NCI-H446 (cell line): ENCODE measurements around the gene INKA1.

Experiments used
- DNase-seq, 2 experiments: peaks; one replicate each; lab custom pipeline; 2025; lab: John Stamatoyannopoulos, UW

INKA1 gene

DNA sequence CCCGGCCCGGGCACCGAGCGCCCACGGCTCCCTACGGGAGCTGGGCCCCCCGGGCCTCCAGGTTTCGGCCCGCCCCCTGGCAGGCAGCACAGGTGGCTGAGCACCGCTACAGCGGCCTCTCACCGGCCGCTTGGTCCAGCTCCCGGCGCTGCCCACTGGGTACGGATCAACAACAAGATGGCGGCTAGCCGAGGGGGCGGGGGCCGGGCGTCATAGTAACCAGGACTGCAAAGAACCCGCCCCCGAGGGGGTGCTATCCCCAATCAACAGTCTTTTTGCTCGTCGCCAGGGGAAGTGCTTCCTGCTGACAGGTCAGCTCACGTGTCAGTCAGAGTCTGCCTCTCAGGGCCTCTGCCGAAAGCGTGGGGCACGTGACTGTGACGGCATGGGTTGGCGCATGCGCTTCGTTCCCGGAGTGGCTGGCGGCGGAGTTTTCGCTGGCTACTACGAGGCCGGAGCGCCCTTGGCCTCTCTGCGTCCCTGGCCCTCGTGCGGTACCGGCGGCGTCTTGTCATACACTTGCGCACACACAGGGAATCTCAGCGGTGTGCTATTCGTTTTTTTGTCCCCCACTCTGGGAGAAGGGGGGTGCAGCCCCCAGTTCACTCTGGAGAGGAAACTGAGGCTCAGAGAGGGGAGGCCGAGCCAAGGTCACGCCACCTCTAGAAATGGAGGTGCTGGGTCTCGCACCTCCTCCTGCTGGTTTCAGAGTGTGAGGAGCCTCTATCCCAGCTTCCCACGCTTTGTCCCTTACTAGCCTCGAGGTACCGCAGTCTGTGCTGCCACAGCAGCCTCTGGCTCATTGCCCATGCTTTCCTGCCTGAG lies 16.5 kb upstream of the INKA1 start, which contains the start of gene IP6K1:
Gene IP6K1 (minus strand): TSS at position 186 of the 825 bp plus-strand sequence. CDS start 38,502 bp downstream, outside the sequence.
- DNase-seq: peak; percentile 96 to 98

DNA sequence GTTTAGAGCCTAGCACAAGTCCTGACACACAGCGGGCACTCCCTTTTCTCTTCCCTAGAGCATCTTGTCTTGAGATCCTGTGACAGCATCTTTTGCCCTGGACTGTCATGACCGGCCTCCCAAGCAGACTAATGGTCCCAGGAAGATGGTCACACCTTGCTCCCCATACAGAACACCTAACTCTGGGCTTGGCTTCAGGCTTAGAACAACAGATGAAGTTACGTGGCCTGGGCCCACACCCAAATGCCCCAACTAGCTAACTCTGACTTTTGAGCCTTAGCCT lies 15.9 kb upstream of the INKA1 start:
- DNase-seq: no peak

DNA sequence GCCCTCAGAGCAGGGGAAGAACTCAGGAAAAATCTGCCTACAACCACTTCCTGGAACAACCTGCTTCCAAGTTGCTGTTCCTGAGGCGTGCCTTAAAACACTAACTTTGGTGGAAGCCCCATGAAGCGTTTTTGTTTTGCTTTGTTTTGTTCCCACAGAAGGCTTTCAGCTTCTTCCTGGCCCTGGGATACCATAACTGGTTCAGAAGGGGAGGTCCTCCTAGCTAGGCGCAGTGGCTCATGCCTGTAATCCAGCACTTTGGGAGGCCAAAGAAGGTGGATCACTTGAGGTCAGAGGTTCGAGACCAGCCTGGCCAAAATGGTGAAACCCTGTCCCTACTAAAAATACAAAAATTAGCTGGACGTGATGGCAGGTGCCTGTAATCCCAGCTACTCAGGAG lies 15.5 kb upstream of the INKA1 start:
- DNase-seq: no peak

DNA sequence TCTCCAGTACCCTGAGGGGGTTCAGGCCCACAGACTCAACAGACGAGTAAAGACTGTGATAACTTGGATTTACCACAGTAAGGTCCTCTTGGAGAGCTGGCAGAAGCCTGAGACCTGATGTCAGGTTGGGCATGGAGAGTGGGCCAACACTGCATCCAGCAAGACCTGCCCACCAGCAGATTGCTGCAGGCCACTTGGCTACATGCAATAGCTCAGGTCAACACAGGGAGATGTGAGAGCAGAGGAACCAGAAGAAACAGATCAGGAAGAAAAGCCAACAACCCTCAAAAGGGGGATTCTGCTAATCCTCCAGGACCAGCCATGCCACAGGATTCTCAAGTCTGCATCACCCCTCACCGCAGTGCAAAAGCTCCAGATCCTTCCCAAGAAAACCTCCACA lies 15.0 kb upstream of the INKA1 start:
- no peak for DNase-seq

DNA sequence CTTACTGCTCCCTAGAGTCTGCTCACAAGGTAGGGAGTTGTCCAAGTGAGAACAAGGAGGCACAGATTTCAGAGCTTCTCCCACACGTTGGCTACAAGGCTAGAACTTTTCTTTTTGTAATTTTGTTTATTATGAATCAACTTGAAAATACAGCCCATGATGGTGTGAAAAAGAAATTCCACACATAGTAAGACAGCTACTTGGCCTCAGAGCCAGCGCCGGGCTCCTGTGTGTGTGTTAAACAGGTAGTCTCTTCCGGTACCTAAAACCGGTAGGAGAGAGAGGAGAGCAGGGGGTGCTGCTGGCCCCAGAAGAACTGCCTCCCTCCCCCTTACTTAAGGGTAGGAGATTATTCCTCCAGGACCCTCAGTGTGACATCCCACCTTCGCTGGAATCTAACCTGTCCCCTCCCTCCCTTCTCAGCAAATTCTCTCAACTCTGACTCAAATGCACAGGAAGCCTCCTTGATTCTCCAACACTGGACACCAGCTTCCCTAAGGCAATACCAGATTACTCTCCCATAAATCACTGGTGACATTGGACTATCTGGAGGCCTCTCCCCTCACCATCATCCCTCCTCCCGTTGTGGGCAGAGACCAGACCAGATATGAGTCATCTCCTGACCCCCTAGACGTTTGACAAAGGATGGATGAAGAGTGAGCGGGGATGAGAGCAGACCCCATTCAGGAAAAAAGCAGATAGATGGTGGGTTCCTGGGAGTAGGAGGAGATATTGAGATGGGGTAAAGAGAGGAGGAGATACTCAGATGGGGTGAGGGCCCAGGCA lies 12.2 kb upstream of the INKA1 start:
- DNase-seq: no peak

DNA sequence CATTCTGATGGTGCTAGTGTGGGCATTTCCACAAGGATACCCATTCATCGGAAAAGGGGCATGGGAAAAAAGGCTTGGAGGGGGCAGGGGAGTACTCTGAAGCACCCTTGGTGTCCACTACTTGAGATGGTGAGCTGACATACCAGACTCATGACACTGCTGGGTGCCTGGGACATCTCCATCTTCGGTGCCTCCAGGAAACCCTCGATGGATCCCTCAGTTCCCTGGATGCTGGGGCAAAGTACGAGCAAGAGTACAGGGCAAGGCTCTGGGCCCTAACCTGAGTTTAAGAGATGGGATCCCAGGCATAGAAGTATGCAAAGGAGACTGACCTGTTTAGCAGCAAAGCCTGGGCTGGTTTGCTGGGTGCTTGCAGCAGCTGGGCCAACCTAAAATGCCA lies 11.5 kb upstream of the INKA1 start:
- DNase-seq: no peak

DNA sequence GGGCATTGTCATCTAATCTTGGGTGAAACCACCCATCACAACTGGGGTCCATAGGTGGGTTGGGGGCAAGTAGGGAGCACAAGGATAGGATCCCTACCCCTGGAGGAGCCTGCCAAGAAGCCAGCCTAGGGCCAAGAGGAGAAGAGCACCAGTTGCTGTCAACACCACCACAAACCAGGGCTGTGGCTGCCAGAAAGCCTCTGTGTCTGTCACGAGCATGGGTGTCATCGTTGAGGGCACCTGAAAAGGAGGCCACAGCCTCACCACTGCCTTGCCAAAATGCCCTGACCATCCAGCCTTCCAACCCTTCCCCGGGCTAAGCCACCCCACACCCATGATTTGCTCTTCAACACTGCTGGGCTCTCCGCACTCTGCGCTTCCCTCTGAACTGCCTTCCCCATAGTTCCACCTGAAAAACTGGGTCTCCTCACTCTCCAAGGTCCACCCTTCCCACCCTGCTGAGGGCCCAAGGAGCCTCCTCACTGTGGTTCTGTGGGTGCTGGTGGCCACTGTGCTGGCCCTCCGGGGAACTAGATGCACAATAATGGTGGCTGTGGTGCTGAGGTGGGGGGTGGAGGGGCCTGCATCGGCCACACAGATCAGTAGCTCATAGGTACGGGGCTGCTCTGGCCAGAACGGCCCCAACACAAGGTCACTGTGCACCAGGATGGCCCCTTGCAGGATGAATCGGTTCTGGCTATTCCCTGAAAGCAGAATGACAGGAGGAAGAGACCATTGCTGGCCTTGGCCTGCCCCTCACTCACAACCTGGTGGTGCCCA lies 10.5 kb upstream of the INKA1 start:
- no peak for DNase-seq

DNA sequence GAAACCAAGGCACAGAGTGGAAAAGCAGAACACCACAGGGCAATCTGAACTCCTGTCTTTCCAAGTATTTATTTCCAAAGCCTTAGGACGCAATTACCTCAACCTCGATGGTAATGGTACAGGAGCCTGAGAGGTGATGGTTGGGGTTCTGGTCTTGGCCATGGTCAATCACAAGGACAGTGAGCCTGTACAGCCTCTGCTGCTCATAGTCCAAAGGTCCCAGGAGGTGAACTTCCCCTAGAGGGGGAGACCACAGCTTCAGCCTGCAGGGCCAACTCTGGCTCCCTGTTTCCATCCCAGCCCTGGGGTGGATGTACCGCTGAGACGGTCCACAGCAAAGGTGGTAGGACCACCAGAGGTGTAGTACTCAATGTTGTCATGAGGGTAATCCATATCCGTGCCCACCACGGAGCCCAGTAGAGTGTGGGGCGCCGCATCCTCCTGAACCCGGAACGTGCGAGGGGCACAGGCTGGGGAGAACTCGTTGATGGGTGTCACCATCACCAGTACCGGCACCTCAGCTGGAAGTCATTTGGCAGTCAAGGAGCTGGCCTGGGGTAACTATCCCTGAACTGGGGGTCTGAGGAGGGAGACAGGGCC lies 9.5 kb upstream of the INKA1 start:
- DNase-seq: no peak

DNA sequence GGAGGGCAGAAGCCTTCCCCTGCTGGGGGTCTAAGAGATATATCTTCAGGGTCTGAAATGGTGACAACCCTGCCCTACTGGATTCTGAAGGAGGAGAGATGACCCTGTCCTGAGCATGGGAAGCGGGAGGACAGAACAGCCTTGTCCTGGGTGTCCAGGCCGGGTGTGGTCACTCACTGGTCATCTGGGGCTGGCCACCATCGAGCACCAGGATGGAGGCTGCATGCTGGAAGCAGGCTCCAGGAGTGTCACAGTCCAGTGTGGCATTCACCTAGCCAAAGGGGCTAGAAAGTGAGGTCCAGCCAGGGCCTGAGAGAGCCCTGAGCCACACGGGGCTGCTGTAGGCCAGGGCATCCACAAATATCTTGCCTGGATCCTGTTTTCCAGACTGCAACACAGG lies 8.6 kb upstream of the INKA1 start:
- no peak for DNase-seq

DNA sequence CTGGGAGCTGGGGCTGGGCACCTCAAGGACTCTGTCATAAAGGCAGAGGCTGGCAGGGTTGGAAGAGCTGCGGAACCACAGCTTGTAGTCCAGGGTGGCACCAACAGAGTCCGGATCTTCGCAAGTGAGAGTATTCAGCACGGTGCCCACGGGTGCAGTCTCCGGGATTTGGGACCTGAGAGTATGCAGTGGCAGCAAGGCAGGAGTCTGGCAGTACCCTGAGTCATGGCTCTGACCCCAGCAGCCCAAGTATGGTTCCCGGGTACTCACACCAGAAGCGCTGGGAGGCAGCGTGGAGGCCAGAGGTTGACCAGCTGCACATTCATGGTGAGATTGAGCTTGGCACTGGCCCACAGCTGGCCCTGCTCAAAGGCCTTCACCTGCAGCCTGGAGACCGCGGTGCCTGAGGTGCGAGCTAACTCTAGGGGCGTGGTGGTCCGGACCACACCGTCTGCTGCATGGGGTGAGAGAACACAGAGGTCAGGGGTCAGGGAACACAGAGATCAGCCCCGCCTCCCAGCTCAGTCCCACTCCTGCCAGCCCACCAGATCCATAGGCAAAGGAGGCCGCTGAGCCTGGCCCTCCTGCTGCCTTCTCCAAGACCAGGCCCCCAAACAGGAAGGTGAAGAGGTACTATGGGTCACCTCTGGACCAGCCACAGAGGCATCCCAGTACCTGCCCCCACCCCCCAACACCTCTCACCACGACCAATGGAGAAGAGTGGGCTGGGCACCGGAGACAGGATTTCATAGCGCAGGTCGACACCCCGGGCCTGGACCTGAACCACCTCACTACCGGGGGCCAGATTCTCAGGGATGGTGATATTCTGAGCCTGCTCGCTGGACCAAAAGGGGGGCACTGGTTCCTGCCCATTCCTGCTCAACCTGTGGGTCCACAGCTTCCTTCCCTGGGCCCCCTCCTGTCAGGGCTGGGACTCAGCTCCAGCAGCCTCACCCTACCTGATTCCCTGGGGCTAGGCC lies 7.8 kb upstream of the INKA1 start:
- DNase-seq: no peak

DNA sequence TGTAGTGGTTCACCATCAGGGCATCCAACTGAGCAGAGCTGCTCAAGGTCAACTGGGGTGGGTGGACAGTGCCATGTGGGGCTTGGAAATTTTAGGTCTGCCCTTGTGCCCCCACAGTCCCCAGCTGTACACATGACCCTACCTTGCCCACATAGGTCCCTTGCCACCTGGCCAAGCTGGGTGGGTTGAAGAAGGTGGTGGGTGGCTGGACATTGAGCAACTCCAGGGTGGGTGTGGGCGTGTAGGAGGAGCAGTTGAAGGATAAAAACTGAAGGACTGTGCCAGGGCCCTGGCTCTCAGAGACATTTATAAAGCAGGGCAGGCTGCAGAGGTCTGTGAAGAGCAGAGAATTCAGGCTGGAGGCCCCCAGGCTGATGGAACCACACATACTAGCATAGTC lies 4.0 kb upstream of the INKA1 start:
- no peak for DNase-seq

DNA sequence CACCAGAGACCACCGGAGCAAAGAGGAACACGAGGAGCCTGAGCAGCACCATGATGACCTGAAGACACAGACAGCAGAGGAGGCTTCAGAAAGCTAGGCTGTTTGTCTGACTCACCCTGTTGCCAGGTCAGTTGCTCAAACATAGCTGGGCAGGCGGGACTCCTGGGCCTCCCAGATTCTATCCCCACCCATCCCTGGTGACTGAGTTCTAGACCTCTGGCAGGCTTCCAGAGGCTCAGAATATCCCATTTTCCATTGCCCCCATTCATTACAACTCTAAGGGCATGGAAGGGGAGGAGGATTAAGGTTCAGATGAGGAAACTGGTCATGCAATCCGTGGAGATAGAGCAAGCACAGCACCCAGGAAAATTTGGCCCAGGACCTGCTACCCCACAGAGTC lies 3.3 kb upstream of the INKA1 start, which contains the start of gene CDHR4:
Gene CDHR4 (minus strand): TSS at position 113 of the 400 bp plus-strand sequence. CDS start 61 bp downstream, at position 52.
- no peak for DNase-seq

DNA sequence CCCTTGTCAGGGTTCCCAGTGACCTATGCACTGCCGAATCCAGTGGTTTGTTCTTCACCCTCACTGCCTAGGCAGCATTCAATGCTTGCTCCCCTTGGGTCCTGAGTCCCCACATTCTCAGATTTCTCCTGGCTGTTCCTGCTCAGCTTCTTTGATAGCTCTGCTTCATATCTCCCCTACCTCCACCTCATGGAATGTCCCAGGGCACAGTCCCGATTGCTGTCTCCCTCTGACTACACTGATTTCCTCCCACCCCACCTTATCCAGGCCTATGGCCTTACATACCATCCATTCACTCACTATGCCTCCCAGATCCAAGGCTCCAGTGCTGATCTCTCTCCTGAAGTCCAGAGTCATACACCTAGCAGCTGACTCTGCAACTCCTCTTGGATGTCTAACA lies 1.9 kb upstream of the INKA1 start:
- DNase-seq: no peak

DNA sequence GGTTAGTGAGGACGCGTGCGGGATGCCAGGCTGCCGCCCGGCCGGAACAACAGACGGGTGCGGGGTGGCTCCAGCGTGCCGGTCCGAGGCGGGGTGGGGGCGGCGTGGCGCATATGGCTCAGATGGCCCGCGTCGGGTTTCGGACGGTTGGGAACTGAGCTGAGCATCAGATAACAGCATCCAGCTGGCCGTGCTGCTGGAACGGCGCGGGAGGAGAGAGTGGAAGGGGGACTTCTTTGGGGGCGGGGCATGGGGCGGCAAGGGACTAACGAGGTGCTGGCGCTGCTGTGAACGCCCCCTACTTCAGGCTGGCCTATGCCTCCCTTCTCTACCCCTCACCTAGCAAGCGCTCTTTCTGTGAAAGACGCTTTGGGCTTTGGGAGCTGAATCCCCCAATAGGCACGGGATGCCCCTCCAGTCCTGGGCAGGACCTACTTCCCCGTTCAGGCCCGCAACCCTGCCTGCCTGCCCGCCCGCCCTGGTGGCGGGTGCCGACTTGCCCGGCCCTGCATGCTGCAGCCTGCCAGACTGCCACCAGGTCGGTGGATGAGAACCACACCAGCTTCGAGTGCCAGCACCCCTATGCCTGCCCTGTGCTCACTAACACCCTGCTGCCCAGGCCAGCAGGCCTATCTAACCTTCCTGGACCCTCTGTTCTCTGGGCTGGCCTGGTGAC lies 542 bp downstream of the INKA1 start:
- DNase-seq: no peak

DNA sequence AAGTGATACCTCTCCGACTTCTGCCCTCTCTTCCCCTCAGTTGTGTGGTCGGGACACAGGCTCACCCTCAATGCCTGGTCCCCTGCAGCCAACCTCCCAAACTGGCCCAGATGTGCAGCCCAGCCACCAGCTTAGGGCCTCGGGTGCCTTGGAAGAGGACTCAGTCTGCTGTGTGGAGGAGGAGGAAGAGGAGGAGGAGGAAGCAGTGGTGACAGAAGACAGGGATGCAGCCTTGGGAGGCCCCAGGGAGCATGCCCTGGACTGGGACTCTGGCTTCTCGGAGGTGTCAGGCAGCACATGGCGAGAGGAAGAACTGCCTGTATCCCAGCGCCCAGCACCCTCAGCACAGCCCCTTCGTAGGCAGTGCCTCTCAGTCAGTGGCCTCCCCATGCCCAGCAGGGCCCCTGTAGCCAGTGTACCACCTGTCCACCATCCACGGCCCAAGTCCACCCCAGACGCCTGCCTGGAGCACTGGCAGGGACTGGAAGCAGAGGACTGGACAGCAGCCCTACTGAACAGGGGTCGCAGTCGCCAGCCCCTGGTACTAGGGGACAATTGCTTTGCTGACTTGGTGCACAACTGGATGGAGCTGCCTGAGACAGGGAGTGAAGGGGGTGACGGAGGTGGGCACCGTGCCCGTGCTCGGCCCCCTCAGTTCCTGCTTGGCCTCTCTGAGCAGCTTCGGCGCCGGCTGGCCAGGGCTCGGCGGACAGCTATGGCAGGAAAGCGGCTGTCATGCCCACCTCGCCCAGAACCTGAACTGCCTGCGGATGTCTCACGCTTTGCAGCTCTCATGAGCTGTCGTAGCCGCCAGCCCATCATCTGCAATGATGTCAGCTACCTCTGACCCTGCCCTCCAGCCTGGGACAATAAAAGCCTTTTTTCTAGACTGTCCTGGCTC lies 1.3 kb downstream of the INKA1 start:
- no peak for DNase-seq

DNA sequence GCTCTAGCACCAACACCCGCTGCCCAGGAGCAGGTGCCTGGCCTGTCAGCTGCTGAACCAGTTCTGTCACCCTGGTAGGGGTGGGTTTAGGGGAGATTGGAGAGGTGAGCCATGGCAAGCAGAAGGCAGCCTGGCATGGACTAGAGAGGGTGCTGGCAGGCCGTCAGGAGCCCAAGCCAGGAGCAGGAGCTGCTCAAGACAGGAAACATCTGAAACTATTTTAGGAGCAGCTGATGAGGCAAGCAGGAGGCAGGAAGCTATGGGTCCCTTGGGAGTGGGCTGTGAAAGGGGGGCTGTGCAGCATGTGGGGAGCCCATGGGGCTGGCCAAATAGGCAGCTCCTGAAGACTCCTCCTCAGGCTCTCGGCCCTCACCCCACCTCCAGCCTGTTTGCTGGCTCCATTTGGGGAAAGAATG lies 2.3 kb downstream of the INKA1 start:
- peak; percentile 7 to 52 for DNase-seq

DNA sequence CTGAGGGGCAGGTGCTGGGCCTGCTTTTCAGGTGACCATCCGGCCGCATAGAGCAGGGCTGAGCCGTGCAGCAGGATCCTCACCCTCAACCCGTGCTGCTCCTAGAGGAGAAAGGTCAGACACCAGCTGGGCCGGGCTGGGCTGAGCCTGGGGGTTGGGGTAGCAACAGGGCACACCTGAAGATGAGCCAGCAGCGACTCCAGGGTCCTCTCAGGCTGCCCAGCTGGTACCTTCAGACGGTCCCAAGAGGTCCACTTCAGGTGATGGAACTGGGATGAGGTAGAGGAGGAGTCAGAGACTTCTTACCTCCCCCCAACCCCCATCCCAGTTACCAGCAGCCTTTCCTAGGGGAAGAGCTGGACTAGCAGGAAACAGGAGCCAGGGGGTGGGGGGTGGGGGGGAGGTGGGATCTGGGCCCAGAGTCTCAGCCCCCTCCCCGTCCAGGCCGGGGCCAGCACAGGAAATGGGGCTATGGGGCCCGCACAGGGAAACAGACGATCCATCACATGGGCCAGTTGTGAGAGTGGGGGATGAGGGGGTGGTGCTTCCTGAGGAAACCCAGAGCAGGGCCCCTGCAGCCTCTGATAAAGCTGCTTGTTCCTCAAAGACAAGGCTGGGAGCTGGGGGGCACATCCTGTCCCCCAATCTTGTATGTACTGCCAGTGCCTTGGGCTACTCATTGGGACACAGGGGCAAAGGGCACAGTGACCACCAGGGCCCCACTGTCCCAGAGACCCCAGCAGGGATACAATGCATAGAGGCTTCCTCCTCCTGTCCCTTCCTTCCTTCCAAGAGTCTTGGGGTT lies 3.0 kb downstream of the INKA1 start:
- DNase-seq: no peak

DNA sequence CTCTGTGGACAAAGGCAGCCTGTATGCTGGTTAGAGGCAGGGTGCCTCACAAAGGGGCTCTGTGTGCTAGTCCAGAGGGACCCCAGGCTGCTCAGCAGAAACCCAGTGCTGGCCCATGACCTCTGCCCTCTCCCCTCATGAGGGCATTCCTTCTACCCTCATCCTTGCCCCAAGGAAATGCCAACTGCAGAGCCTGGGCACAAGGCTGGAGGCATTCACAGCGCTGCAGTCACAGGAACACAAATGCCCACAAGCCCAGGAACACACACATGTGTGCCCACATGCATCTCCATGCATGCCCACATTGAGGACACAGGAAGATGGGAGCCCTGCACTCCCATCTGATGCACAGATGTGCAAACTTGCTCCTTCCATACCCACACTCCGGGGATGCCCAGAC lies 3.8 kb downstream of the INKA1 start:
- no peak for DNase-seq
